Sigmoid colon (tissue), 4 donors: ENCODE results near the gene KIF13A.
"Not testable (repeated sequence)": the region's sequence is repeated elsewhere in the genome, so short reads cannot be mapped to it uniquely, and the experiment has no call there.

Experiments used
- EP300 ChIP-seq, 4 donors: sonication (generic); formaldehyde crosslinking; IDR thresholded peaks; one replicate each; pipeline ENCODE4 v1.6.1; 2017; ENCODE audit warnings: antibody characterized with exemption in 4 of 4
- POLR2A ChIP-seq, 2 donors: fragments of 450-650 bp; IDR thresholded peaks; one replicate each; pipeline ENCODE4 v1.6.1; 2016; ENCODE audit warnings: antibody characterized with exemption in 2 of 2, mild to moderate bottlenecking in 2 of 2, moderate library complexity in 2 of 2
- POLR2AphosphoS5 ChIP-seq, 4 donors: sonication (generic); formaldehyde crosslinking; IDR thresholded peaks; one replicate each; pipeline ENCODE4 v1.6.1; 2017; ENCODE audit warnings: antibody characterized with exemption in 4 of 4
- TF ChIP-seq, protein P1 (sequence below), 4 experiments: fragments of 450-650 bp in 3 of 4; fragments of 200-600 bp in 1 of 4; IDR thresholded peaks; one replicate each; pipeline ENCODE4 v1.5.1; 2016 to 2019; ENCODE audit warnings: antibody characterized with exemption in 4 of 4, mild to moderate bottlenecking in 3 of 4, moderate library complexity in 2 of 4

- TF ChIP-seq, protein P1, sequence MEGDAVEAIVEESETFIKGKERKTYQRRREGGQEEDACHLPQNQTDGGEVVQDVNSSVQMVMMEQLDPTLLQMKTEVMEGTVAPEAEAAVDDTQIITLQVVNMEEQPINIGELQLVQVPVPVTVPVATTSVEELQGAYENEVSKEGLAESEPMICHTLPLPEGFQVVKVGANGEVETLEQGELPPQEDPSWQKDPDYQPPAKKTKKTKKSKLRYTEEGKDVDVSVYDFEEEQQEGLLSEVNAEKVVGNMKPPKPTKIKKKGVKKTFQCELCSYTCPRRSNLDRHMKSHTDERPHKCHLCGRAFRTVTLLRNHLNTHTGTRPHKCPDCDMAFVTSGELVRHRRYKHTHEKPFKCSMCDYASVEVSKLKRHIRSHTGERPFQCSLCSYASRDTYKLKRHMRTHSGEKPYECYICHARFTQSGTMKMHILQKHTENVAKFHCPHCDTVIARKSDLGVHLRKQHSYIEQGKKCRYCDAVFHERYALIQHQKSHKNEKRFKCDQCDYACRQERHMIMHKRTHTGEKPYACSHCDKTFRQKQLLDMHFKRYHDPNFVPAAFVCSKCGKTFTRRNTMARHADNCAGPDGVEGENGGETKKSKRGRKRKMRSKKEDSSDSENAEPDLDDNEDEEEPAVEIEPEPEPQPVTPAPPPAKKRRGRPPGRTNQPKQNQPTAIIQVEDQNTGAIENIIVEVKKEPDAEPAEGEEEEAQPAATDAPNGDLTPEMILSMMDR (IDR thresholded peaks at IDR 0.05), result not testable (repeated sequence)
- not testable (repeated sequence) for TF ChIP-seq EP300, POLR2AphosphoS5, POLR2A (IDR thresholded peaks at IDR 0.05)
Measured at GRCh38 chr6:17844967-17845366, 142.5 kb downstream of the KIF13A start.
